HG03039 (cell line): ENCODE measurements around the gene KRTAP9-4.
"Not testable (repeated sequence)": the region's sequence is repeated elsewhere in the genome, so short reads cannot be mapped to it uniquely, and the experiment has no call there.

Experiments
- ATAC-seq: cut with Tn5 transposase; IDR thresholded peaks from one replicate; pipeline ENCODE4 v1.9.1; 2021; ENCODE audit warnings: mild to moderate bottlenecking, moderate library complexity; ENCODE audit not compliant: unreplicated experiment

The KRTAP9-4 gene

GRCh38 chr17:41264599-41264998, 15.1 kb downstream of the KRTAP9-4 start:
- no peak for ATAC-seq

DNA sequence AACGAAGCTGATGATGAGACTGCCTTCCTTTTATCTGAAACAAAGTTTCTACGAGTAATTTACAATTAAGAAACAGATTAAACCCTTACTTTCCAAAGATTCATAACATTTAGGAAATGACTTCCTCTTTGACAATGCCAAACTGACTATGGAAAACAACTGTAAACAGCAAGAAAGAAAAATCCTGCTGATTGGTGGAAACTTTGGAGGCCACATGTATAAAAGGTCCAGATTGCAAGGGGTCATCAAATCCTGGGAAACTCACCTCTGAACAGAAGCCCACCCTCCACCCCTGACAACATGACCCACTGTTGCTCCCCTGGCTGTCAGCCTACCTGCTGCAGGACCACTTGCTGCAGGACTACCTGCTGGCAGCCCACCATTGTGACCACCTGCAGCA, 15.6 kb downstream of the KRTAP9-4 start, which contains the start of gene KRTAP9-6:
Gene KRTAP9-6 (plus strand): TSS at position 301 of the 400 bp plus-strand sequence. CDS start 0 bp downstream, at position 301.
- ATAC-seq = no peak

GRCh38 chr17:41267711-41268110, 18.2 kb downstream of the KRTAP9-4 start:
- no peak for ATAC-seq

DNA sequence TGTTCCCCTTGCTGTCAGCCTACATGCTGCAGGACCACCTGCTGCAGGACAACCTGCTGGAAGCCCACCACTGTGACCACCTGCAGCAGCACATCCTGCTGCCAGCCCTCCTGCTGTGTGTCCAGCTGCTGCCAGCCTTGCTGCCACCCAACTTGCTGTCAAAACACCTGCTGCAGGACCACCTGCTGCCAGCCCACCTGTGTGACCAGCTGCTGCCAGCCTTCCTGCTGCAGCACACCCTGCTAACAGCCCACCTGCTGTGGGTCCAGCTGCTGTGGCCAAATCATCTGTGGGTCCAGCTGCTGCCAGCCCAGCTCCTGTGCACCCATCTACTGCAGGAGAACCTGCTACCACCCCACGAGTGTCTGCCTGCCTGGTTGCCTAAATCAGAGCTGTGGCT, 21.8 kb downstream of the KRTAP9-4 start:
- not testable (repeated sequence) for ATAC-seq

- ATAC-seq = no peak
Measured at GRCh38 chr17:41271858-41272257, 22.4 kb downstream of the KRTAP9-4 start.

GRCh38 chr17:41275648-41276190, 26.2 kb downstream of the KRTAP9-4 start, which contains the start of gene KRTAP9-7:
TSS of gene KRTAP9-7 (plus strand) at chr17:41275698. CDS start at chr17:41275698, 0 bp downstream.
- ATAC-seq = not testable (repeated sequence)

DNA sequence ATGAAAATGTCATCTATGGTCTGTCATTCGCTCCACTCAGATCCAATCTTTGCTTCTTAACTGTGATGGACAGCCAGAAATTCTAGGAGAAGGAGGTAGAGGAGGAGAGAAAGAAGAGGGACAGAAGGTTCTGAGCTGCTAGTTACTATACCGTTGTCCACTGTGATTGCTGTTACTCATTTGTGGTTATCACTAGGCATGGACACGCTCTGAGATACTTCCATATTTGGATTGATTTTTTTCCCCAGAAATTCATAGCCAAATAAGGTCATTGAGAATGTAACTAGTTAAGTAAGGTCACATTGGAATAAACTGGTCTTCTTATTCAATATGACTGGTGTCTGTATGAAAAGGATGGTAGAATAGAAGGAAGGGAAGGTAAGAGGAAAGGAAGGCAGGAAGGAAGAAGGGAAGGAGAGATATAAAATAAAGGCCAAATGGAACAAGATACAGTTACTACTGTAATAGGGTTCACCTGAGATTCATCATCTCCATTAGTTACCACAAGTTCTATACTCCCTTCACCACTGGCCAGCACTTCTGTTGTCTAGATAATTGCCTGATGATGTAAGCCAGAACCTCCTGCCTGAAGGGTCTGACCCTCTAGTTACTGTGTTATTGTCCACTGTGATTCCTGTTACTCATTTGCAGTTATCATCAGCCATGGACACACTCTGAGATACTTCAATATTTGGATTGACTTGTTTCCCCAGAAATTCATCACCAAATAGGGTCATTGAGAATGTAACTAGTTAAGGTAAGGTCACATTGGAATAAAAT, 28.9 kb downstream of the KRTAP9-4 start:
- ATAC-seq = no peak

DNA sequence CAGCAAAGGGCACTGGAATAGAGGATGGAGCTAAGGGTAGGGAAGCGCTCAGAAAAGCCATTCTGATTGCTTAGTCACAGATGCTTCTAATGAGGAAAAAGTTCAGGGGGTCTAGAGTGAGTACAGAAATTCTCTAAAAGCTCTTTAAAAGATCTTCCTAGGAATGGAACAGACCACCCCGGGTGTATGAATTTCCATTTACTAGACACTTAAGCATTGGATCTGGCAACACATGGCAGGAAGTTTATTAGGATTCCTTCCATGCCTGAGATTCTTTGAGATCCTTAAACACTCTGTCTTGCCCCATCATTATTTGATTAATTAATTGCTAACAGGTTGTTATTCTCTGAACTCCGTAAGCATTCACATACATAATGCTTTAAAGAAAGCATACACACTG, 34.6 kb downstream of the KRTAP9-4 start:
- ATAC-seq = no peak

- no peak for ATAC-seq
Measured at GRCh38 chr17:41284546-41284945, 35.1 kb downstream of the KRTAP9-4 start.

GRCh38 chr17:41287050-41287449, 37.6 kb downstream of the KRTAP9-4 start:
- no peak for ATAC-seq

GRCh38 chr17:41294016-41294415, 44.5 kb downstream of the KRTAP9-4 start:
- no peak for ATAC-seq

GRCh38 chr17:41296846-41297245, 47.4 kb downstream of the KRTAP9-4 start:
- no peak for ATAC-seq

GRCh38 chr17:41298458-41299135, 49.1 kb downstream of the KRTAP9-4 start:
- ATAC-seq = no peak
